IPS-15b (cell line): ENCODE data around the gene SFXN5.

Experiments used
- H3K27me3 ChIP-seq: one replicate; pipeline ENCODE4 v1.6.1; 2013; ENCODE audit warnings: low read length; ENCODE audit not compliant: control insufficient read depth, insufficient read depth
- H3K36me3 ChIP-seq: one replicate; pipeline ENCODE4 v1.6.1; 2013; ENCODE audit warnings: low read length; ENCODE audit not compliant: control insufficient read depth, insufficient read depth
- H3K4me1 ChIP-seq: one replicate; pipeline ENCODE4 v1.6.1; 2013; ENCODE audit warnings: mild to moderate bottlenecking, low read length; ENCODE audit not compliant: control insufficient read depth, insufficient read depth
- H3K4me3 ChIP-seq: one replicate; pipeline ENCODE4 v1.5.1; 2013; ENCODE audit warnings: low read depth, low read length
- H3K9ac ChIP-seq: one replicate; pipeline ENCODE4 v1.6.1; 2013; ENCODE audit warnings: low read depth, mild to moderate bottlenecking, low read length
- H3K9me3 ChIP-seq: one replicate; pipeline ENCODE4 v1.6.1; 2013; ENCODE audit warnings: mild to moderate bottlenecking, low read length; ENCODE audit not compliant: control insufficient read depth, insufficient read depth

The SFXN5 gene

DNA sequence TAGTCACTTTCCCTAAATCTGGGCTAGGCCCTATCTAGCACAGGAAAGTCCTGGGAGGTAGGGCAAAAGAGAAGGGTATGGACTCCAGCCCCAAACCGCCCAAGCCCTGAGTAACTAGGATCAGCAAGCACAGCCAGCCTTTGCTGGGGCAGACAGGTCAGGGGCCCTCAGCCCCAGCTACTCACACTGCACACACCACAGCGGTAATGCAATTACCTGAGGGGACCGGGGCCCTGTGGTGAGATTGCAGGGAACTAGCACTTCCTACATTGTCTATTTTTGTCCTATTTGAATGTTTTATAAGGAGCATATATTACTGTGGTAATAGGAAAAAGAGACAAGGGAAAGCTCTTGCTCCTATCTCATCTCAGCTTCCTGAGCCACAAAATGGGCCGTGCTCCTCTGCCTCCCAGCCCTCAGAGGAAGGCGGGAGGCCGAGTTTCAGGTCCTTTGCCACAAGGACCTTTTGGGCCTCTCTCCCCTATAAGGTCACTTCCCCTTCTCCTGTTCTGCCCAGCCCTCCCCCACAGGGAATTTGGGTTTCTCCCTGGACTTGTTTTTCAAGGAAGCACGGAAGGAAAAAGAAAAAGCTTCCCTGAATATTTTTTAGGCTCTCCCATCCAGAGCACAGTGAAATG lies 20.8 kb upstream of the SFXN5 start:
- Histone ChIP-seq H3K27me3 (no peaks in the 10 kb centered on the region), H3K9ac (no peak overlapping the region), H3K4me1 (no peaks in the 10 kb centered on the region), H3K36me3 (peaks cover 6% of the 10 kb centered on the region), H3K4me3 (no peak overlapping the region), H3K9me3 (no peaks in the 10 kb centered on the region)

DNA sequence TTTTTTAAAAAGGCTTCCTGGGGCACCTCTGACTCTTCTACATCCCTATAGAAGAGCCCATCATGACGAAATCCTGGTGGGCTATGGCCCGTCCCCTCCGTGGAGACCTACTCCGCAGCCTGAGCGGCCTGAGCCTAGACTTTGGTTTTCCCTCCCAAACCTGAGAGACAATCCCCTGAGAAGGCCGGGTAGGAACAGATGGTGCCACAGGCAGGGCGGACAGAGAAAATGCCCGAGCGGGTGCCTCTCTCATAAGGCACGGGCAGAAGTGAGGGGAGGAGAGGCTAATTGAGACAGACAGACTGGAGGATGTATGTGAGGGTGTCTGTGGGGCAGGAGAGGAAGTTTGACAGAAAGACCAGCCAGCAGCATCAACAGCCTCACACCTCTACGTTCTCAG lies 20.2 kb upstream of the SFXN5 start:
- no peak overlapping the region for H3K4me3 ChIP-seq
- no peaks in the 10 kb centered on the region for H3K4me1 ChIP-seq
- no peaks in the 10 kb centered on the region for H3K9me3 ChIP-seq
- H3K36me3 ChIP-seq = peaks cover 6% of the 10 kb centered on the region
- no peaks in the 10 kb centered on the region for H3K27me3 ChIP-seq
- no peak overlapping the region for H3K9ac ChIP-seq

DNA sequence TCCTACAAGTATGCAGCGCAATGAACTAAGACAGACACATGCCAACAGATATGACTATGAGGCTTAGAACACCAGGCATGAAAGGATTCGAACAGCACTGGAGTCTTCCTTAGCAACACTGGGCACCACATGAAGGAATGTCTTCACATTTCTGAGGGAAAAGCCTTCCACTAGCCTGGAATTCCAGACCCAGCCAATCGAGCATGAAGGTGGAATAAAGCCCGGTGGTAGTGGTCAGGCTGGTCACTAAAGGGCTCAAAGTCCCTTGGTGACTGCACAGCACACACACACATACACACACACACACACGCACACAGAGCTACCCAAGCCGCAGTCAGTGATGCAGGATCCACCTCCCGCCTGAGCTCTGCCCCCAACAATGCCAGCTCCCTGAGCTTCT lies 19.7 kb upstream of the SFXN5 start:
- no peaks in the 10 kb centered on the region for H3K27me3 ChIP-seq
- H3K9ac ChIP-seq = no peak overlapping the region
- H3K36me3 ChIP-seq = peaks cover 6% of the 10 kb centered on the region
- no peaks in the 10 kb centered on the region for H3K4me1 ChIP-seq
- no peak overlapping the region for H3K4me3 ChIP-seq
- H3K9me3 ChIP-seq = no peaks in the 10 kb centered on the region

DNA sequence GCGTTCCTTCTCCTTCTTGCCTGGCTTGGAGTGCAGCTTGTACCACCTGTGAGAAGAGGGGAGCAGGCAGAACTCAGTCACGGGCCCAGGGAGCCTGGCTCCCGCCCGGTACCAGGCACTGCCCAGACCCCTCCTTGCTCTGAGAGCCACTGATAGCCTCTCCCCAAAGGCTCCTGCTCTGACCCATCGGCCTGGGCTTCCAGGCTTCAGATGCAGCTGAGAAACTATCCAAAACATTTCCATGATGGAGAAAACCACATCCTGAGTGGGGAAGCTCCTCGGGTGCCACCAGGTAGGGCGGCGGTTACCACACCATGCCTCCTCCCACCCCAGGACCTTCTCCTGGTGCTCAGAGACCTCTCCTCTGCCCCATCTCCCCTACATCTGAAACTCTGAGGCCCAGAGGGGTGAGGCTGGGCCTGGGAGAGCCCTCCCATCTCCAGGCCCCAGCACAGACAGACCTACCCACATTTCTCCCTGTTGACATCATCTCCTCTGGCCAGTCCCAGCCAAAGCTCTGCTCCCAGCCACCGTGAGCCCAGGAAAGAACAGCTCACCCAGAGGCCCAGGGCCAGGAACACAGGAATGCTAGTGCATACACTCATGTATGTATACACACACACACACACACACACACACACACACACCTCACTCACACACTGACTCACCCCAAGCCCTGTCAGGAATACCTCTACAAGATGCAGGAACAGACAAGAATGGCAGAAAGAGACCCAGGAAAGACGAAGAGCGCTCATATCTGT lies 17.9 kb upstream of the SFXN5 start:
- peaks cover 6% of the 10 kb centered on the region for H3K36me3 ChIP-seq
- no peak overlapping the region for H3K4me3 ChIP-seq
- no peaks in the 10 kb centered on the region for H3K9me3 ChIP-seq
- no peak overlapping the region for H3K9ac ChIP-seq
- H3K4me1 ChIP-seq = peaks cover 2% of the 10 kb centered on the region
- H3K27me3 ChIP-seq = no peaks in the 10 kb centered on the region

DNA sequence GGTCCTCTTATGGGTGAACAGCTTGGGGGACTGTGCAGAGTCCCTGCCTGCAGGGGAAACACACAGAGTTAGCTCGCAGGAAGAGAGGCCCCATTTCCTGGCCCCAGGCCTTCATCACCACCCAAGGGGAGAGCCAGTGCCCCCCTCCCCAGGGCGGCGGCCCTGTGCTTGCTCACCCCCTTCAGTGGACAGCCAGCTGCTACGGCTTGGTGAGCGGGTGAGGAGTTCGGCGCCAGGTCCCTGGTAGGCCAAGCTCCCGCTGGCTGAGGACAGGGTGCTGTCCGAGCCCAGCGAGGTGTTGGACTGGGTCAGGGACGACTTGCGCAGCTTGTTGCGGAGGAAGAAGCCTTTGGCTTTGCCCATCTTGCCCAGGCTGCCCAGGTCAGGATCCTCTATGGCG lies 17.2 kb upstream of the SFXN5 start:
- Histone ChIP-seq H3K4me3 (no peak overlapping the region), H3K36me3 (peaks cover 6% of the 10 kb centered on the region), H3K27me3 (no peaks in the 10 kb centered on the region), H3K9ac (no peak overlapping the region), H3K4me1 (peaks cover 2% of the 10 kb centered on the region), H3K9me3 (no peaks in the 10 kb centered on the region)

DNA sequence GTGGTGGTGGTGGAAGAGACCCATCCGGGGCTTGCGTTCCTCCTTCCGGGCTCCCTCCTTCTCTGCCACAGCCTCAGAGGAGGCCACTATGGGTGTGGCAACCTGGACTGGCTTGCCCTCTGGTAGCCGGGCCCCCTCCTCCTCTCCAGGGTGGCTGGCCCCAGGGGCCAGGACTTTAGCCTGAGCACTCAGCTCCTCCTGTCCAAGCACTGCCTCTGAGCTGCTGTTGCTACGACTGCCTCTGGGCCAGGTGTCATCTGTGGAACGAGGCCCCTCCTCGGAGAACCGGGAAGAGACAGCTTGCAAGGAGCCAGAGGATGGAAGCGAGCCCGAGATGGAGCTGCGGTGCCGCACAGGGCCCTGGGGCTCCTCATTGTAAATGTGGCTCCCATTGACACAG lies 16.7 kb upstream of the SFXN5 start:
- no peak overlapping the region for H3K4me3 ChIP-seq
- H3K9me3 ChIP-seq = no peaks in the 10 kb centered on the region
- H3K4me1 ChIP-seq = peaks cover 2% of the 10 kb centered on the region
- H3K36me3 ChIP-seq = peaks cover 6% of the 10 kb centered on the region
- H3K9ac ChIP-seq = no peak overlapping the region
- H3K27me3 ChIP-seq = no peaks in the 10 kb centered on the region

DNA sequence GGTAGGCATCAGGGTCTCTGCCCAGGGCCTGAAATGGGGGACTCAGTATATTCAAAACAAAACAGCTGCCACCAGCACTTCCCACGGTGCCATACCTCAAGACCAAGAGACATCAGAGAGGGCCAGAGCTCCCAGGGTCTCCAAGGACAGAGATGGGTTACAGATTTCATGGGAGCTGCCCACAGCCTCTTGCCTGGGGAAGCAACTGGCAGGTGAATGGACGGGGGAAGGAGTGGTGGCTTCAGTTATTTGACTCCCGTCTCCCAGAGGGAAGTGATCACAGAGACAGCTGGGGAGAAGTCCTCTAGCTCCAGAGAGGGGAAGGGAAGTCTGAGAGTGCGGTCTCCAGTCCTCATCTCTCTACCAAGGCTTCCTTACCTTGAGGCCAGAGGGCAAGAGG lies 15.8 kb upstream of the SFXN5 start:
- Histone ChIP-seq H3K9me3 (no peaks in the 10 kb centered on the region), H3K4me3 (no peak overlapping the region), H3K36me3 (peaks cover 6% of the 10 kb centered on the region), H3K27me3 (no peaks in the 10 kb centered on the region), H3K9ac (no peak overlapping the region), H3K4me1 (peaks cover 2% of the 10 kb centered on the region)

DNA sequence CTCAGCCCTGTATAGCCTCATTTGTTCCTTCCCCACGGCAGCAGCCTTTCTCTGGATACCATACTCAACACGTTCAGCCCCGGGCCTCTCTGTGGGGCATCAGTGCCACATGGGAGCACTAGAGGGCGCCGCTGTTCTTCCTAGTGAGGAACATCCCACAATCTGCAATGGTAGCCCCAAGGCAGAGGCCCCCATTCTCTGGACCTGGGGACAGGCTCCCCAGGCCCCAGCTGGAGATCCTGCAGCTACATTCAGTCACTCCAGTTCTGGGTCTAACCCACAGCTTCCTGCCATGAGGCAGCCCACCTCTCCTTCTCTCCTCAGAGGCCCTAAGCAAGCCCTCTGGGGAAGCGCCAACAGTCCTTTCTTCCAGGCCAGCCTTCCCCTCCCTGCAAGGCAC lies 14.2 kb upstream of the SFXN5 start:
- Histone ChIP-seq H3K9me3 (no peaks in the 10 kb centered on the region), H3K4me1 (peaks cover 5% of the 10 kb centered on the region), H3K4me3 (no peak overlapping the region), H3K36me3 (peaks cover 6% of the 10 kb centered on the region), H3K9ac (no peak overlapping the region), H3K27me3 (no peaks in the 10 kb centered on the region)

DNA sequence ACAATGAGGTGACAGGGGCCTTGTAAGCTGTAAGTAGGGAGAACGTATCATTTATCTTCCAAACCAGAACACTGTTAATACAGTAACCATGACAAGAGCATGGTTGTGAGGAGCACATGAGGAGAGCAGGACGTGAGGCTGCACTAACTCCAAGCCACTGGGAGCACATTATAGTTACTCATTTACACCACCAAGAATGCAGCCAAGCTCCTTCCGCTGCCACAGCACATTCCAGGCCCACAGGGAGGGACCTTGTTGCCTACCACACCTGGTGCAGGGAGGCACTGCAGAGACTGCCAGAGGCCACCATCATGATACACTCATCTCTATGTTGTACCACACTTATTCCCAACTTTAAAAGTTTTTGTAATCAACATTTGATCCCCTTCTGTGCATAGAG lies 13.5 kb upstream of the SFXN5 start:
- H3K9me3 ChIP-seq = no peaks in the 10 kb centered on the region
- no peaks in the 10 kb centered on the region for H3K27me3 ChIP-seq
- no peak overlapping the region for H3K9ac ChIP-seq
- peaks cover 6% of the 10 kb centered on the region for H3K36me3 ChIP-seq
- no peak overlapping the region for H3K4me3 ChIP-seq
- peaks cover 5% of the 10 kb centered on the region for H3K4me1 ChIP-seq

DNA sequence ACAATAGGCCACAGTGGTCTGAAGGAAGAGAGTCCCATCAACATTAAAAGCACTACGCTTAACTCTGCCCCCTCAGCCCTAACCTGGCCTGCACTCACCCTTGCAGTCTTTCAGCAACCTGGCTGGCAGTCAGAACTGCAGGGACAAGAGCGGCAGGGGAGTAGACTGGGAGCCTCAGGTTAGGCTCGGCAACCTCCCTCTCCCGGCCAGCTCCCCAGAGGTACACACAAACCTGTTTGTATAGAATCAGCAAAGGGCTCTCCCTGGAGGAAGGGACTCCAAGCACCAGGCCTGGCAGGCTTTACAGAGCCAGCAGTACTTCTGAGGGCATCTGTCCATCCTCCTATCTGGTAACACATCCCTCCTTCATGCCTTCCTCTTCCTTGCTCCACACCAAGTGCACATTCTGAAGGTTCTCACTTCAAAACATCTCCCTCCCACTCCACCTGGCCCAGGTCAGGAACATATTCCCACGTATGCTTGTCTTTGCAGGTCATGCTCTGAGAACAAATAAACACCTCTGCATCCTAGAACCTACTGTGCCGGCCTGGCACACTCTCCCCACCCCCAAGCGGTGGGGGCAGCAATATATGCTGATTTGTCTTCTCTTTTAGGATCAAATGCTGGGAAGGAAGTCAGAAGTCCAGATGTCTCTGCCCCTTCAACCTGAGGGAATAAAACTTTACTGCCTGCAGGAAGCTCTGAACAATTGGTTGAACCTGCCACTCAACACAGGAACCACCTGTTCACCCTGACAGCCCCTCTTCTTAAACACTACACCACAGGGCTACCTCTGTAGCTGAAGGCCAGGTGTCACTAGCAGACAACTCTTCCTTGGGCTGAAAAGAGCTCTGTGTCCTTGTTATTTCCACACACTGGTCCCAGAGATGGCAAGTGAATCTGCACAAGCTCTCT lies 12.6 kb upstream of the SFXN5 start:
- Histone ChIP-seq H3K4me1 (peaks cover 5% of the 10 kb centered on the region), H3K36me3 (peaks cover 6% of the 10 kb centered on the region), H3K9ac (no peak overlapping the region), H3K9me3 (no peaks in the 10 kb centered on the region), H3K4me3 (no peak overlapping the region), H3K27me3 (no peaks in the 10 kb centered on the region)

DNA sequence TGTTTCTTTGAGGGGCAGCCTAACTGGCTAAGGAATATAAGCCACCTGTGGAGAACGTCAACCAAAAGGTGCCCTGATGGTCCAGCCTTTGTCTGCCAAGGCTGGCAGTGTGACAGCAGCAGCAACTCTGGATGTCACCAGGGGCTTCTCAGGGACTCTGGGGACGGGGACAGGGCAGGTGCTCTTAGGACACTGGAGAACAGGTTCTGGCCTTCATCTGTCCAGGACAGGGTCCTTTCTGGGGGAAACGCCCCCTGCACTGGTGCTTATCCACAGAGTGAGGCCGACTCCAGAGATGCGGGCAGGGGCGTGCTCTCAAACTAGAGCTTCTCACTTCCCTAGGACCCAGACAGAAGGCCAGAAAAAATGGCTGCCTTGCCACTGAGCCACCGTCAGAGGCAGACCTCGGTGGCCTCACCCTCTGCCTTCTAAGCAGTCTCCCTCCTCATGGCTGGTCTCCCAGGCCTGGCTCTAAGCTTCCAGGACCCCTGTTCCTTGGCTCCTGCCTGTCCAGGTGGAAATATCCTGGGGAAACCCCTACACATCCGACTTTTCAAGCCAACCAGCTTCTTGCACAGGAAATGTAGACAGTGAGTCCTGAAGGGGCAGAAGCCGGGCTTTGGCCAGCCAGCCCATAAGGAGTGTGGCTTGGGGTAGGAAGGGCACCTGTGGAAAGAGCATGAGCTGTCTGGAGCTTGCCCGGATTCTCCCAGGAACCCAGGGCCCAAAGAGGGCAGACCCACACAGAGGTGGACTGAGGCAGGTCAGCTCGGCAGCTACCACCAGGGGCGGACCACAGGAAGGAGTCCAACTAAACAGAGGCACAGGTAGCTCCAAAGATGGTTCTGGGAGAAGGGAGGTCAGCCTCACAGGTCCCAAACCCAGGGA lies 11.3 kb upstream of the SFXN5 start:
- H3K9ac ChIP-seq = no peak overlapping the region
- H3K36me3 ChIP-seq = peaks cover 2% of the 10 kb centered on the region
- H3K27me3 ChIP-seq = no peaks in the 10 kb centered on the region
- no peaks in the 10 kb centered on the region for H3K9me3 ChIP-seq
- peaks cover 5% of the 10 kb centered on the region for H3K4me1 ChIP-seq
- no peak overlapping the region for H3K4me3 ChIP-seq
